Sigmoid colon (tissue), 7 donors: ENCODE data around the gene SDR42E1. TPM values are rescaled to one million over a fixed set of nuclear protein-coding genes. Genes with fewer than 3 reads are reported as not detected.
"Not testable (repeated sequence)": the region's sequence is repeated elsewhere in the genome, so short reads cannot be mapped to it uniquely, and the experiment has no call there.

Source experiments
- DNase-seq: peaks from one replicate; pipeline ENCODE4 v3.0.0-alpha.2; 2019
- H3K27ac ChIP-seq, 4 donors: fragments of 200-600 bp; sonication (generic); one replicate each; pipeline ENCODE4 v1.5.1; 2016 to 2019; ENCODE audit warnings: mild to moderate bottlenecking in 1 of 4
- H3K27me3 ChIP-seq, 3 donors: fragments of 200-600 bp; sonication (generic); one replicate each; pipeline ENCODE4 v1.5.1; 2019; ENCODE audit warnings: mild to moderate bottlenecking in 1 of 3
- H3K36me3 ChIP-seq, 4 donors: fragments of 200-600 bp; sonication (generic); one replicate each; pipeline ENCODE4 v1.5.1; 2016 to 2019
- H3K4me1 ChIP-seq, 4 donors: fragments of 200-600 bp; sonication (generic); one replicate each; pipeline ENCODE4 v1.5.1; 2017 to 2019
- H3K4me3 ChIP-seq, 4 donors: fragments of 200-600 bp; sonication (generic); one replicate each; pipeline ENCODE4 v1.5.1; 2017 to 2019; ENCODE audit warnings: mild to moderate bottlenecking in 2 of 4, moderate library complexity in 1 of 4
- H3K9me3 ChIP-seq, 4 donors: fragments of 200-600 bp in 3 of 4; sonication (generic) in 3 of 4; one replicate each; pipeline versions ENCODE4 v1.5.1 to v1.6.1; 2013 to 2019
- CTCF ChIP-seq, 4 experiments: fragments of 450-650 bp in 3 of 4; fragments of 200-600 bp in 1 of 4; IDR thresholded peaks; one replicate each; pipeline ENCODE4 v1.5.1; 2016 to 2019; ENCODE audit warnings: antibody characterized with exemption in 4 of 4, mild to moderate bottlenecking in 3 of 4, moderate library complexity in 2 of 4
- EP300 ChIP-seq, 4 donors: sonication (generic); formaldehyde crosslinking; IDR thresholded peaks; one replicate each; pipeline ENCODE4 v1.6.1; 2017; ENCODE audit warnings: antibody characterized with exemption in 4 of 4
- POLR2A ChIP-seq, 2 donors: fragments of 450-650 bp; IDR thresholded peaks; one replicate each; pipeline ENCODE4 v1.6.1; 2016; ENCODE audit warnings: antibody characterized with exemption in 2 of 2, mild to moderate bottlenecking in 2 of 2, moderate library complexity in 2 of 2
- POLR2AphosphoS5 ChIP-seq, 4 donors: sonication (generic); formaldehyde crosslinking; IDR thresholded peaks; one replicate each; pipeline ENCODE4 v1.6.1; 2017; ENCODE audit warnings: antibody characterized with exemption in 4 of 4
- WGBS, 2 donors: extraction: QIAGEN DNeasy Blood & Tissue Kit; methylation state at CpG; one replicate each; pipeline ENCODE4 v1.1.7; 2013; 5-methylcytosine and 5-hydroxymethylcytosine counted together
- intact Hi-C: fragments of 100-400 bp; cut with DNase I; formaldehyde crosslinking; loops from one replicate; pipeline ENCODE4 v1.15.1; 2023
- polyA plus RNA-seq, 3 donors: library from polyadenylated mRNA; stranded (reverse); fragments of 200-250 nt; gene quantifications; one replicate each; pipeline ENCODE4 v1.2.3, GENCODE V29; 2013
- total RNA-seq, 4 donors: library from RNA; depleted of rRNA; stranded (reverse); fragments of >200 nt; gene quantifications; one replicate each; pipeline ENCODE4 v1.1.0, GENCODE V29; 2016
- donor health status: healthy with polysubstance abuse.
- donor health status: Bipolar disorder and iron deficiency.
- donor health status: healthy.

The SDR42E1 gene
- total and polyA plus RNA-seq, 7 donors: 0.49 to 3.2 (median 1.7) TPM

DNA sequence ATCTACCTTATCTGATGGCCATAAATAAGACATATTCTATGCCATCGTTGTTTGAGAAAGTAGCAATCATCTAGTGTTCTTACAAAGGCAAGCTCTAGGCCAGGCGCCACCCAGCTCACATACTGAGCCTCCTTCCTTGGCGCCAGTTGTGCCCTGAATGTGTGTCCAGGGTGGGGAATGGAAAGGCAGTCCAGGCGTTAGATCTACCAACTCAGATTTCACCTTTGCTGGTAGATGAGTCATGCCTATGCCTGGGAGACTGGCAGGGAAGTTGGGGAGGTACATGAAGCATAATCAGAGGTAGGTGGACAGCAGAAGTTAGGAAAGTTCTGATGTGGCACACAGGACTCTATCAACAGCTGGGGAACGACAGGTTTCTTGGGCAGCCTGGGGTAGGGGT is 23.6 kb downstream of the SDR42E1 start:
- WGBS, 2 donors: 56 to 83% methylated on average over 5 of the region's 5 CpGs
- H3K9me3 ChIP-seq: no peaks in the 10 kb centered on the region
- no peak overlapping the region for H3K27ac ChIP-seq
- DNase-seq: no peak
- no peaks in the 10 kb centered on the region for H3K4me1 ChIP-seq
- no peak overlapping the region for H3K4me3 ChIP-seq
- H3K36me3 ChIP-seq: no peaks in the 10 kb centered on the region
- TF ChIP-seq POLR2A (IDR thresholded peaks at IDR 0.05) (no peak), CTCF (IDR thresholded peaks at IDR 0.05) (no peak), POLR2AphosphoS5 (IDR thresholded peaks at IDR 0.05) (no peak), EP300 (IDR thresholded peaks at IDR 0.05) (no peak)
- H3K27me3 ChIP-seq: no peaks in the 10 kb centered on the region
- intact Hi-C loops: no loop called here

DNA sequence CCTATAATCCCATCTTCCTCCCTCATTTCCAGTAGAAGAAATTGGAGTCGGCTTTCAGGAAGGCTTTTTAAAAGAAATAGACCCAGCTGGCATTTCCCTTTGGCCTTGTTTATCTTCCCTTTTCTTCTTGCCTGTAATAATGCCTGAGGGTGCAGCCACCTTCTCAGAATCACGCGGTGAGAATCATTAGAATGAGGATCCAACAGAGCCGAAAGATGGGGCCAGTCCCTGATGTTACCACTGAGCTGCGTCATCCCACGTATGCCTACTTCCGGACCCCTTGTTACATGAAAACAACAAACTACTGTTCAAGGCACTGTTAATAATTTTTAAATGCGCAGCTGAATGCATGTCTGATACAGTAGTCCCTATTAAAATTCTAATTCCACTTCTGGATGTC is 24.1 kb downstream of the SDR42E1 start:
- H3K27ac ChIP-seq: no peak overlapping the region
- no peaks in the 10 kb centered on the region for H3K4me1 ChIP-seq
- 89 to 93% methylated on average over 8 of the region's 8 CpGs for WGBS, 2 donors
- H3K36me3 ChIP-seq: no peaks in the 10 kb centered on the region
- no peak for TF ChIP-seq POLR2AphosphoS5 (IDR thresholded peaks at IDR 0.05)
- TF ChIP-seq CTCF (IDR thresholded peaks at IDR 0.05): no peak
- TF ChIP-seq POLR2A (IDR thresholded peaks at IDR 0.05): no peak
- no peak for TF ChIP-seq EP300 (IDR thresholded peaks at IDR 0.05)
- intact Hi-C loops: no loop called here
- H3K4me3 ChIP-seq: no peak overlapping the region
- no peaks in the 10 kb centered on the region for H3K27me3 ChIP-seq
- DNase-seq: no peak
- no peaks in the 10 kb centered on the region for H3K9me3 ChIP-seq

DNA sequence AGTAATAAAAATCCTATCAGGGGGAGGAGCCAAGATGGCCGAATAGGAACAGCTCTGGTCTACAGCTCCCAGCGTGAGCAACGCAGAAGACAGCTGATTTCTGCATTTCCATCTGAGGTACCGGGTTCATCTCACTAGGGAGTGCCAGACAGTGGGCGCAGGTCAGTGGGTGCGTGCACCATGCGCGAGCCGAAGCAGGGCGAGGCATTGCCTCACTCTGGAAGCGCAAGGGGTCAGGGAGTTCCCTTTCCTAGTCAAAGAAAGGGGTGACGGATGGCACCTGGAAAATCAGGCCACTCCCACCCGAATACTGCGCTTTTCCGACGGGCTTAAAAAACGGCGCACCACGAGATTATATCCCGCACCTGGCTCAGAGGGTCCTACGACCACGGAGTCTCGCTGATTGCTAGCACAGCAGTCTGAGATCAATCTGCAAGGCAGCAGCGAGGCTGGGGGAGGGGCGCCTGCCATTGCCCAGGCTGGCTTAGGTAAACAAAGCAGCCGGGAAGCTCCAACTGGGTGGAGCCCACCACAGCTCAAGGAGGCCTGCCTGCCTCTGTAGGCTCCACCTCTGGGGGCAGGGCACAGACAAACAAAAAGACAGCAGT is 33.8 kb downstream of the SDR42E1 start:
- H3K27me3 ChIP-seq, H3K4me3 ChIP-seq, H3K9me3 ChIP-seq, H3K4me1 ChIP-seq, intact Hi-C loops, DNase-seq, H3K27ac ChIP-seq, H3K36me3 ChIP-seq: not testable (repeated sequence)
- 80 to 88% methylated on average over 26 of the region's 26 CpGs for WGBS, 2 donors

- Histone ChIP-seq H3K4me1 (no peaks in the 10 kb centered on the region), H3K27ac (no peak overlapping the region), H3K27me3 (no peaks in the 10 kb centered on the region), H3K4me3 (no peak overlapping the region), H3K9me3 (peaks cover 0 to 11% (median 5%) of the 10 kb centered on the region in 4 donors), H3K36me3 (no peaks in the 10 kb centered on the region)
- DNase-seq: no peak
- WGBS, 2 donors: 39 to 64% methylated on average over 1 of the region's 1 CpG
- intact Hi-C loops: no loop called here
- no peak for TF ChIP-seq EP300 (IDR thresholded peaks at IDR 0.05)
- TF ChIP-seq POLR2AphosphoS5 (IDR thresholded peaks at IDR 0.05): no peak
- no peak for TF ChIP-seq POLR2A (IDR thresholded peaks at IDR 0.05)
- no peak for TF ChIP-seq CTCF (IDR thresholded peaks at IDR 0.05)
Measured at GRCh38 chr16:81975637-81976036, 35.6 kb downstream of the SDR42E1 start.

GRCh38 chr16:81973737-81974136 is 37.5 kb downstream of the SDR42E1 start:
- H3K9me3 ChIP-seq: peaks cover 0 to 11% (median 6%) of the 10 kb centered on the region in 4 donors

More at GRCh38 chr16:81973737-81974136, 37.5 kb downstream of the SDR42E1 start:
- Histone ChIP-seq H3K27ac (no peak overlapping the region), H3K36me3 (no peaks in the 10 kb centered on the region), H3K4me1 (no peaks in the 10 kb centered on the region), H3K27me3 (no peaks in the 10 kb centered on the region), H3K4me3 (no peak overlapping the region)
- no peak for TF ChIP-seq CTCF (IDR thresholded peaks at IDR 0.05)
- no peak for TF ChIP-seq POLR2A (IDR thresholded peaks at IDR 0.05)
- WGBS, 2 donors: 75 to 81% methylated on average over 2 of the region's 2 CpGs
- DNase-seq: no peak
- intact Hi-C loops: no loop called here
